ENCODE results near the gene ANXA11.
"Not testable (repeated sequence)": the region's sequence is repeated elsewhere in the genome, so short reads cannot be mapped to it uniquely, and the experiment has no call there.

GRCh38 chr10:80218878-80219277, 13.5 kb upstream of the ANXA11 start:
- TF ChIP-seq POLR2AphosphoS5 (IDR thresholded peaks at IDR 0.05); EP300 (IDR thresholded peaks at IDR 0.05); CTCF (IDR thresholded peaks at IDR 0.05); POLR2A (IDR thresholded peaks at IDR 0.05; ENCODE audit: low read depth): not testable (repeated sequence)

Data from esophagus muscularis mucosa (tissue), 4 donors.